ENCODE results near the gene CENPU.

Gene CENPU

DNA sequence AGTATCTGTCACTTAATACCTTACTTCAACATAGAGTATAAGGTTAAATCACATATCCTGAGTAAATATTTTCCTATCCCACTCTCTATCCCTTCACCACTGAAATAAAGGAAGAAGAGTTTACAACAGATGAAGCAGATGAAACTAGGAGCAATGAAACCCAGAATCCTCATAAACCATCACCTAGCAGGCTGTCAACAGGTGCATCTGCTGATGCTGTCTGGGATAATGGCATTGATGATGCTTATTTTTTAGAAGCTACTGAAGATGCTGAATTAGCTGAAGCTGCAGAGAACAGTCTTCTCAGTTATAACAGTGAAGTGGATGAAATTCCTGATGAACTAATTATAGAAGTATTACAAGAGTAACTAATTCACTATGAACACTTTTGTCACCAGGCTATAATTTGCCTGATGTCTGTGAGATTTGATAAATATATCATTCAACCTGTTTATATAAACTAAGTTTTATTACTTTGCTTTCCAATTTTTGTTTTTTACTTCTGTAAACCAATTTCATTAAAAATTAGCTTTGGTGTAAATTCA lies 39.4 kb downstream of the CENPU start:
- H3K9me3 ChIP-seq (ENCODE audit: control insufficient read depth, insufficient read depth, low read depth, low read length) = no peaks in the 10 kb centered on the region
- ChIA-PET POLR2A (no interaction called here), CTCF (no interaction called here)
- H3K4me3 ChIP-seq (ENCODE audit: low read depth, low read length) = no peak overlapping the region
- no peak for TF ChIP-seq ZNF585B (tag by site-specific recombination; IDR thresholded peaks at IDR 0.05)
- peak; percentile 78 for TF ChIP-seq SCRT2 (tag by site-specific recombination; IDR thresholded peaks at IDR 0.05)
- TF ChIP-seq SCRT1 (tag by site-specific recombination; IDR thresholded peaks at IDR 0.05; ENCODE audit: borderline replicate concordance) = peak; percentile 55; the same call in 1 of the 2 replicates
- H3K36me3 ChIP-seq (ENCODE audit: control insufficient read depth in 2 of 2, insufficient read depth in 1 of 2, low read length in 2 of 2) = peaks cover 19 to 61% of the 10 kb centered on the region in 2 experiments
- H3K27ac ChIP-seq (ENCODE audit: extremely low read depth, low read depth, low read length) = no peak overlapping the region
- H3K4me1 ChIP-seq (ENCODE audit: control insufficient read depth, insufficient read depth, low read length) = no peaks in the 10 kb centered on the region

DNA sequence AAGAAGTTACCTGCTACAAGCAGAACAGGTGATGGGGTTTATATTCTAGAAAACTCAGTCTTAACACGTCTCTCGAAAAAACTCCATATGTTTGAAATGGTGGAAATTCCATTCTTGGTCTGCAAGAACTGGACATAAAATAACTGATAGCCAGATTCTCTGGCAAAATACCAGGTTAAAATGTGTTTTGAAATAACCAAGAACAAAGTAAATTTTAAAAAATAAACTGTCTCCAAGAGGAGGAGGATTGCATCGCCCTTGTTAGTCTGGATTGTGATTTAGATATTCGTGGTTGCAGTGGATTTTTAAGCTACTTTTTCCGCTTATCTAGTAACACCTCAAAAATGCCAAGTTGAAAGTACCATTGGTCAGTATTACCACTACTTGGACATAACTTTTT lies 40.8 kb downstream of the CENPU start:
- Histone ChIP-seq H3K9me3 (ENCODE audit: control insufficient read depth, insufficient read depth, low read depth, low read length) (no peaks in the 10 kb centered on the region), H3K4me1 (ENCODE audit: control insufficient read depth, insufficient read depth, low read length) (no peaks in the 10 kb centered on the region), H3K4me3 (ENCODE audit: low read depth, low read length) (no peak overlapping the region), H3K36me3 (ENCODE audit: control insufficient read depth in 2 of 2, insufficient read depth in 1 of 2, low read length in 2 of 2) (peaks cover 19 to 56% of the 10 kb centered on the region in 2 experiments), H3K27ac (ENCODE audit: extremely low read depth, low read depth, low read length) (no peak overlapping the region)
- POLR2A ChIA-PET = no interaction called here
- no peak for TF ChIP-seq ZNF416 (tag by site-specific recombination; IDR thresholded peaks at IDR 0.05)
- TF ChIP-seq, protein P1, sequence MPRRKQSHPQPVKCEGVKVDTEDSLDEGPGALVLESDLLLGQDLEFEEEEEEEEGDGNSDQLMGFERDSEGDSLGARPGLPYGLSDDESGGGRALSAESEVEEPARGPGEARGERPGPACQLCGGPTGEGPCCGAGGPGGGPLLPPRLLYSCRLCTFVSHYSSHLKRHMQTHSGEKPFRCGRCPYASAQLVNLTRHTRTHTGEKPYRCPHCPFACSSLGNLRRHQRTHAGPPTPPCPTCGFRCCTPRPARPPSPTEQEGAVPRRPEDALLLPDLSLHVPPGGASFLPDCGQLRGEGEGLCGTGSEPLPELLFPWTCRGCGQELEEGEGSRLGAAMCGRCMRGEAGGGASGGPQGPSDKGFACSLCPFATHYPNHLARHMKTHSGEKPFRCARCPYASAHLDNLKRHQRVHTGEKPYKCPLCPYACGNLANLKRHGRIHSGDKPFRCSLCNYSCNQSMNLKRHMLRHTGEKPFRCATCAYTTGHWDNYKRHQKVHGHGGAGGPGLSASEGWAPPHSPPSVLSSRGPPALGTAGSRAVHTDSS (tag by site-specific recombination; IDR thresholded peaks at IDR 0.05) = no peak
- no peak for TF ChIP-seq HOXC10 (CRISPR knock-in tag; IDR thresholded peaks at IDR 0.05)
- TF ChIP-seq ZNF701 (tag by site-specific recombination; IDR thresholded peaks at IDR 0.05) = no peak
- TF ChIP-seq ZNF112 (tag by site-specific recombination; IDR thresholded peaks at IDR 0.05) = no peak
- no peak for TF ChIP-seq ZFP69B (tag by site-specific recombination; IDR thresholded peaks at IDR 0.05)
- TF ChIP-seq ZNF184 (tag by site-specific recombination; IDR thresholded peaks at IDR 0.05) = no peak
- no peak for TF ChIP-seq ZNF768 (tag by site-specific recombination; IDR thresholded peaks at IDR 0.05)
- TF ChIP-seq, protein P2, sequence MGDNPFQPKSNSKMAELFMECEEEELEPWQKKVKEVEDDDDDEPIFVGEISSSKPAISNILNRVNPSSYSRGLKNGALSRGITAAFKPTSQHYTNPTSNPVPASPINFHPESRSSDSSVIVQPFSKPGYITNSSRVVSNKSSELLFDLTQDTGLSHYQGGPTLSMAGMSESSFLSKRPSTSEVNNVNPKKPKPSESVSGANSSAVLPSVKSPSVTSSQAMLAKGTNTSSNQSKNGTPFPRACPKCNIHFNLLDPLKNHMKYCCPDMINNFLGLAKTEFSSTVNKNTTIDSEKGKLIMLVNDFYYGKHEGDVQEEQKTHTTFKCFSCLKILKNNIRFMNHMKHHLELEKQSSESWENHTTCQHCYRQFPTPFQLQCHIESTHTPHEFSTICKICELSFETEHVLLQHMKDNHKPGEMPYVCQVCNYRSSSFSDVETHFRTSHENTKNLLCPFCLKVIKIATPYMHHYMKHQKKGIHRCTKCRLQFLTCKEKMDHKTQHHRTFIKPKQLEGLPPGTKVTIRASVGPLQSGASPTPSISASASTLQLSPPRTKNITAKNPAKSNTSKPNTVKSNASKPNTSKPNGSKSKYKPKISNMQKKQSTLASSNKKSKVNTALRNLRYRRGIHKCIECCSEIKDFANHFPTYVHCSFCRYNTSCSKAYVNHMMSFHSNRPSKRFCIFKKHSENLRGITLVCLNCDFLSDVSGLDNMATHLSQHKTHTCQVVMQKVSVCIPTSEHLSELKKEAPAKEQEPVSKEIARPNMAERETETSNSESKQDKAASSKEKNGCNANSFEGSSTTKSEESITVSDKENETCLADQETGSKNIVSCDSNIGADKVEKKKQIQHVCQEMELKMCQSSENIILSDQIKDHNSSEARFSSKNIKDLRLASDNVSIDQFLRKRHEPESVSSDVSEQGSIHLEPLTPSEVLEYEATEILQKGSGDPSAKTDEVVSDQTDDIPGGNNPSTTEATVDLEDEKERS (tag by site-specific recombination; IDR thresholded peaks at IDR 0.05) = no peak
- CTCF ChIA-PET = no interaction called here

DNA sequence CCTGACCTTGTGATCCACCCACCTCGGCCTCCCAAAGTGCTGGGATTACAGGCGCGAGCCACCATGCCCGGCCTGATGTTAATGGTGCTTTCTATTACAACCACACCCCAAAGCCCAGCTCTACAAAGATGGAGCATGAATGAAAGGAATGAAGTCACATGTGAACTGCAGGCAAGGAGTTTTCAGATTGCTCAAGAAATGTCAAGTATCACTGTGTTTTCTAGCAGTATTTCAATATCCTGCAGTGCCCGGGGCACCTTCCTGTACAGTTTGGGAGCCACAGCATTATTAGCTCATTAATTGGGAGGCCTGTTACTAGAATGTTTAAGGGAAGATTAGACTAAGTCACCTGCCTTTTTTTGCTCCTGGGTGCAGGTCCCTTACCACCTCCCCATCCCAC lies 44.2 kb downstream of the CENPU start:
- Histone ChIP-seq H3K4me3 (ENCODE audit: low read depth, low read length) (no peak overlapping the region), H3K27ac (ENCODE audit: extremely low read depth, low read depth, low read length) (no peak overlapping the region), H3K9me3 (ENCODE audit: control insufficient read depth, insufficient read depth, low read depth, low read length) (no peaks in the 10 kb centered on the region), H3K36me3 (ENCODE audit: control insufficient read depth in 2 of 2, insufficient read depth in 1 of 2, low read length in 2 of 2) (peaks cover 6 to 38% of the 10 kb centered on the region in 2 experiments), H3K4me1 (ENCODE audit: control insufficient read depth, insufficient read depth, low read length) (no peaks in the 10 kb centered on the region)
- CTCF ChIA-PET = no interaction called here
- POLR2A ChIA-PET = no interaction called here
- TF ChIP-seq, protein P3, sequence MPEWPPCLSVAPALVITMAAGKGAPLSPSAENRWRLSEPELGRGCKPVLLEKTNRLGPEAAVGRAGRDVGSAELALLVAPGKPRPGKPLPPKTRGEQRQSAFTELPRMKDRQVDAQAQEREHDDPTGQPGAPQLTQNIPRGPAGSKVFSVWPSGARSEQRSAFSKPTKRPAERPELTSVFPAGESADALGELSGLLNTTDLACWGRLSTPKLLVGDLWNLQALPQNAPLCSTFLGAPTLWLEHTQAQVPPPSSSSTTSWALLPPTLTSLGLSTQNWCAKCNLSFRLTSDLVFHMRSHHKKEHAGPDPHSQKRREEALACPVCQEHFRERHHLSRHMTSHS (tag by site-specific recombination; IDR thresholded peaks at IDR 0.05) = no peak
- no peak for TF ChIP-seq SCRT1 (tag by site-specific recombination; IDR thresholded peaks at IDR 0.05; ENCODE audit: borderline replicate concordance)
- TF ChIP-seq ZNF747 (tag by site-specific recombination; IDR thresholded peaks at IDR 0.05) = no peak
- TF ChIP-seq, protein P4, sequence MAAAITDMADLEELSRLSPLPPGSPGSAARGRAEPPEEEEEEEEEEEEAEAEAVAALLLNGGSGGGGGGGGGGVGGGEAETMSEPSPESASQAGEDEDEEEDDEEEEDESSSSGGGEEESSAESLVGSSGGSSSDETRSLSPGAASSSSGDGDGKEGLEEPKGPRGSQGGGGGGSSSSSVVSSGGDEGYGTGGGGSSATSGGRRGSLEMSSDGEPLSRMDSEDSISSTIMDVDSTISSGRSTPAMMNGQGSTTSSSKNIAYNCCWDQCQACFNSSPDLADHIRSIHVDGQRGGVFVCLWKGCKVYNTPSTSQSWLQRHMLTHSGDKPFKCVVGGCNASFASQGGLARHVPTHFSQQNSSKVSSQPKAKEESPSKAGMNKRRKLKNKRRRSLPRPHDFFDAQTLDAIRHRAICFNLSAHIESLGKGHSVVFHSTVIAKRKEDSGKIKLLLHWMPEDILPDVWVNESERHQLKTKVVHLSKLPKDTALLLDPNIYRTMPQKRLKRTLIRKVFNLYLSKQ (tag by site-specific recombination; IDR thresholded peaks at IDR 0.05; ENCODE audit: borderline replicate concordance) = no peak
- TF ChIP-seq, protein P5, sequence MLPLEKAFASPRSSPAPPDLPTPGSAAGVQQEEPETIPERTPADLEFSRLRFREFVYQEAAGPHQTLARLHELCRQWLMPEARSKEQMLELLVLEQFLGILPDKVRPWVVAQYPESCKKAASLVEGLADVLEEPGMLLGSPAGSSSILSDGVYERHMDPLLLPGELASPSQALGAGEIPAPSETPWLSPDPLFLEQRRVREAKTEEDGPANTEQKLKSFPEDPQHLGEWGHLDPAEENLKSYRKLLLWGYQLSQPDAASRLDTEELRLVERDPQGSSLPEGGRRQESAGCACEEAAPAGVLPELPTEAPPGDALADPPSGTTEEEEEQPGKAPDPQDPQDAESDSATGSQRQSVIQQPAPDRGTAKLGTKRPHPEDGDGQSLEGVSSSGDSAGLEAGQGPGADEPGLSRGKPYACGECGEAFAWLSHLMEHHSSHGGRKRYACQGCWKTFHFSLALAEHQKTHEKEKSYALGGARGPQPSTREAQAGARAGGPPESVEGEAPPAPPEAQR (tag by site-specific recombination; IDR thresholded peaks at IDR 0.05) = no peak
- TF ChIP-seq ZEB2 (tag by site-specific recombination; IDR thresholded peaks at IDR 0.05) = no peak
- no peak for TF ChIP-seq ZNF184 (tag by site-specific recombination; IDR thresholded peaks at IDR 0.05)
- TF ChIP-seq, protein P6, sequence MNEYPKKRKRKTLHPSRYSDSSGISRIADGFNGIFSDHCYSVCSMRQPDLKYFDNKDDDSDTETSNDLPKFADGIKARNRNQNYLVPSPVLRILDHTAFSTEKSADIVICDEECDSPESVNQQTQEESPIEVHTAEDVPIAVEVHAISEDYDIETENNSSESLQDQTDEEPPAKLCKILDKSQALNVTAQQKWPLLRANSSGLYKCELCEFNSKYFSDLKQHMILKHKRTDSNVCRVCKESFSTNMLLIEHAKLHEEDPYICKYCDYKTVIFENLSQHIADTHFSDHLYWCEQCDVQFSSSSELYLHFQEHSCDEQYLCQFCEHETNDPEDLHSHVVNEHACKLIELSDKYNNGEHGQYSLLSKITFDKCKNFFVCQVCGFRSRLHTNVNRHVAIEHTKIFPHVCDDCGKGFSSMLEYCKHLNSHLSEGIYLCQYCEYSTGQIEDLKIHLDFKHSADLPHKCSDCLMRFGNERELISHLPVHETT (tag by site-specific recombination; IDR thresholded peaks at IDR 0.05) = no peak
- no peak for TF ChIP-seq ZNF843 (tag by site-specific recombination; IDR thresholded peaks at IDR 0.05)

Measured in HEK293 (cell line).